ENCODE measurements around the gene FAM83B.

Gene FAM83B

DNA sequence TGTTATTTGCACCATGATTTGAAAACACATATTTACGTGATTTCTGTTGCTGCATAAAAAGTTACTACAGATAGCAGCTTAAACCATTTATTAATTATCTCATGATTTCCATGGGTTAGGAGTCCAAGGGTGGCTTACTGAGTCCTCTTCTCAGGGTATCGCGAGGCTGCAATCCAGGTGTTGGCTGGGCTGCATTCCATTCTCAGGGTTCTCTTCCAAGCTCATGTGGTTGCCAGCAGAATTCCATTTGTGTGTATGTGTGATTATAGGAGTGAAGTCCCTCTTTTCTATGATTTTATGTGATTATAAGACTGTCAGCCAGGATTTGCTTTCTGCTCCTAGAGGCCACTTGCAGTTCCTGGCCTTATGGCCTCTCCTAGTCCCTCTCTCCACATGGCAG, 135.1 kb downstream of the FAM83B start:
- DNase-seq (ENCODE audit: low spot score in 2 of 2): no peak
- H3K27me3 ChIP-seq (ENCODE audit: low read depth): no peaks in the 10 kb centered on the region
- no peaks in the 10 kb centered on the region for H3K4me1 ChIP-seq
- H3K36me3 ChIP-seq (replicated peaks): no peaks in the 10 kb centered on the region
- in situ Hi-C loops (cut with MboI; ENCODE audit: low sequenced_read_pairs): no loop called here
- no peaks in the 10 kb centered on the region; the same call in 1 of the 2 replicates for H3K9me3 ChIP-seq
- H3K4me3 ChIP-seq: no peak overlapping the region

DNA sequence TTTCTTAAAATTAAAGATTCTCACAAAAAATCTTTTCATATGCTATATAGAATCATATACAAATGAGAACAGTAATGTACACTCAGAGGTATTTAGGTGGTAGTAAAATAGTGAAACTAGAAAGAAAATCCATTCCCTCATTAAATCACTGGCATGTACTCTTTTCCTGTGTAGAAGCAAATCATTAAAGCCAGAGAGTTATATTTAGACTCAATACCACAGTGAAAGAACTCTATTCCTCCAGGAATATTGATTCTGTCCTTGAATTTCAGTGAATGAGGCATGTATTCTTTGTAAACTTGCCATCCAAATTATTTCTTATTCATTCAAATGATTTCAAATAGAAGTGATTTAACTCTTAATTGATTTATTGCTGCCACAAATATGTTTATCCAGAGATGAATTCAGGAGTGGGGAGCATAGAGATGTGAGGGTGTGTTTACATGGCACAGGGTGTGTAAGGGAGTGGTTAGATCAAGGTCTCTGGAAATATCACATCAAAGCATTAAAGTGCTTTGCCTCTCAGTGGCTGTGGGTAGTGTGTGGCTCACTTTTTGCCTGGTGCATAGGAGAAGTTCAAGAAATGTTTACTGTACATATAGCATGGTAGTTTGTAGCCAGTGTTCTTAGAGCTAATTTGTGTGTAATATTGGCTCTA, 141.2 kb downstream of the FAM83B start:
- in situ Hi-C loops (cut with MboI; ENCODE audit: low sequenced_read_pairs): no loop called here
- H3K36me3 ChIP-seq (replicated peaks): no peaks in the 10 kb centered on the region
- DNase-seq (ENCODE audit: low spot score in 2 of 2): no peak

DNA sequence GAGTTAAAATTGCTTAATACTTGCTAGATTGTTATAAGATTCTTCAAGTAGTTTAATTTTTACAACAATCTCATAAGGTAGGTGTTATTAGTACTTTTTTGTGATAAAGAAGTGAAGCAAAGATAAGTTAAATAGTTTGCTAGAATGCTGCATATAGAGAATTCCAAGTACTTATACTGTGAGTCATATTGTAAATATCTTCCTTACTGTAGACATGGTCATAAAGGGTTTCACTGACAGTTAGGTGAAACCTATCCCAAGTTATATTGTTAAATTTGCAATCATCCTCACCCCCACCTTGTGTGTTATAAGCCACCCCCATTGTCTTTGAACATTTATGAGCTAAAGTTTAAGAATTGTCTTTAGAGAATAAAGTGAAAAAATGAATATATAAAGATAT, 142.0 kb downstream of the FAM83B start:
- Histone ChIP-seq H3K27me3 (ENCODE audit: low read depth) (no peaks in the 10 kb centered on the region), H3K9me3 (no peaks in the 10 kb centered on the region; the same call in 1 of the 2 replicates), H3K36me3 (replicated peaks) (no peaks in the 10 kb centered on the region), H3K4me1 (no peaks in the 10 kb centered on the region), H3K4me3 (no peak overlapping the region)
- in situ Hi-C loops (cut with MboI; ENCODE audit: low sequenced_read_pairs): no loop called here
- no peak for DNase-seq (ENCODE audit: low spot score in 2 of 2)

More for the DNA sequence above, 141.2 kb downstream of the FAM83B start:
- Histone ChIP-seq H3K27me3 (ENCODE audit: low read depth) (no peaks in the 10 kb centered on the region), H3K9me3 (no peaks in the 10 kb centered on the region; the same call in 1 of the 2 replicates), H3K4me3 (no peak overlapping the region), H3K4me1 (no peaks in the 10 kb centered on the region)

DNA sequence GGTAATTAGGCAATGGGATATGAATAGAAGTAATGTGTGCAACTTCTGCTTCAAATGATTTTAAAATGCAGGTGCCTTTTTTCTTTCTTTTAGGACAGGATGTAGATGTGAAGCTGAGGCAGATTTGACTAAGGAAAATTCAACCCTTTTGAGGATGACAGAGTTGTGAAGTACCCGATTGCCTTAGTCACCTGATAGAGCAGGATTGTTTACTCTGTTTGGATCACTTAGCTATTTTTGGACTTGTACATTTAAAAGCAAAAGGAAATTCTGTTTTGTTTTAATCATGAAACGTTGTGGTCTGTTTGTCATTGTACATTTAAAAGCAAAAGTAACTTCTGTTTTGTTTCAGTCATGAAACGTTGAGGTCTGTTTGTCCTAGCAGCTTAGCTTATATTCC, 143.4 kb downstream of the FAM83B start:
- Histone ChIP-seq H3K27me3 (ENCODE audit: low read depth) (no peaks in the 10 kb centered on the region), H3K9me3 (no peaks in the 10 kb centered on the region), H3K4me3 (no peak overlapping the region), H3K36me3 (replicated peaks) (no peaks in the 10 kb centered on the region), H3K4me1 (no peaks in the 10 kb centered on the region)
- DNase-seq (ENCODE audit: low spot score in 2 of 2): no peak
- in situ Hi-C loops (cut with MboI; ENCODE audit: low sequenced_read_pairs): no loop called here

Measured in HAP-1 (cell line).